Memory B cell (primary cell): ENCODE data around the gene FNBP1L.

Experiments used
- ATAC-seq: fragments of 150-1000 bp; cut with Tn5 transposase; 2 replicates; pipeline ENCODE4 v1.10.0; 2021; ENCODE audit warnings: low read depth, mild to moderate bottlenecking, moderate library complexity
- DNase-seq, 2 donors: peaks; one replicate each; pipeline ENCODE4 v3.0.0; 2022; ENCODE audit warnings: low spot score in 2 of 2
- H3K27ac Mint-ChIP-seq: one replicate; pipeline ENCODE4 v1.8.0; 2022; ENCODE audit warnings: mild to moderate bottlenecking, moderate library complexity, mixed read lengths
- H3K27me3 Mint-ChIP-seq: one replicate; pipeline ENCODE4 v1.8.0; 2022; ENCODE audit warnings: mixed read lengths
- H3K36me3 Mint-ChIP-seq: one replicate; pipeline ENCODE4 v1.8.0; 2022; ENCODE audit warnings: mild to moderate bottlenecking, mixed read lengths
- H3K4me1 Mint-ChIP-seq: one replicate; pipeline ENCODE4 v1.8.0; 2022; ENCODE audit warnings: mixed read lengths
- H3K4me3 Mint-ChIP-seq: one replicate; pipeline ENCODE4 v1.8.0; 2022; ENCODE audit warnings: mild to moderate bottlenecking, moderate library complexity, mixed read lengths
- H3K9me3 Mint-ChIP-seq: one replicate; pipeline ENCODE4 v1.8.0; 2022; ENCODE audit warnings: mixed read lengths

FNBP1L gene

GRCh38 chr1:93516164-93516563, 68.2 kb downstream of the FNBP1L start:
- Mint-ChIP-seq H3K4me1 (peaks cover 3% of the 10 kb centered on the region), H3K4me3 (no peak overlapping the region), H3K27me3 (no peaks in the 10 kb centered on the region), H3K36me3 (peaks cover 2% of the 10 kb centered on the region), H3K9me3 (no peaks in the 10 kb centered on the region), H3K27ac (no peak overlapping the region)
- no peak for DNase-seq
- no peak for ATAC-seq

DNA sequence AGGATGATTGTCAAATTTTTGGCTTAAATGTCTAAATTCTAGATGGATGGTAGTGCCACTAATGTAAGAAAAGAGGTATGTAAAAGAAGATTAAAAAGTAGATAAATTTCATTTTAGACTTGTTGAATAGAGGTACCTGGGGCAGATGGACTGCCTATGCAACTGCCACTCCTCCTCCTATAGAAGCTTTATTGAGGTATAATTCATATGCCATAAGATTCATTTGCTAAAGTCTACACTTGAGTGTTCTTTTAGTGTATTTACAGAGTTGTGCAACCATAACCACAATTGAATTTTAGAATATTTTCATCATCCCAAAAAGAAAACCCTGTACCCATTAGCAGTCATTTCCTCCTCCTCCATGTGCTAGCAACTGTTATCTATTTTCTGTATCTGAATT, 70.6 kb downstream of the FNBP1L start:
- Mint-ChIP-seq H3K4me3 (no peak overlapping the region), H3K9me3 (no peaks in the 10 kb centered on the region), H3K27ac (no peak overlapping the region), H3K4me1 (peaks cover 3% of the 10 kb centered on the region), H3K27me3 (no peaks in the 10 kb centered on the region), H3K36me3 (peaks cover 2% of the 10 kb centered on the region)
- DNase-seq (no peak), ATAC-seq (no peak)

DNA sequence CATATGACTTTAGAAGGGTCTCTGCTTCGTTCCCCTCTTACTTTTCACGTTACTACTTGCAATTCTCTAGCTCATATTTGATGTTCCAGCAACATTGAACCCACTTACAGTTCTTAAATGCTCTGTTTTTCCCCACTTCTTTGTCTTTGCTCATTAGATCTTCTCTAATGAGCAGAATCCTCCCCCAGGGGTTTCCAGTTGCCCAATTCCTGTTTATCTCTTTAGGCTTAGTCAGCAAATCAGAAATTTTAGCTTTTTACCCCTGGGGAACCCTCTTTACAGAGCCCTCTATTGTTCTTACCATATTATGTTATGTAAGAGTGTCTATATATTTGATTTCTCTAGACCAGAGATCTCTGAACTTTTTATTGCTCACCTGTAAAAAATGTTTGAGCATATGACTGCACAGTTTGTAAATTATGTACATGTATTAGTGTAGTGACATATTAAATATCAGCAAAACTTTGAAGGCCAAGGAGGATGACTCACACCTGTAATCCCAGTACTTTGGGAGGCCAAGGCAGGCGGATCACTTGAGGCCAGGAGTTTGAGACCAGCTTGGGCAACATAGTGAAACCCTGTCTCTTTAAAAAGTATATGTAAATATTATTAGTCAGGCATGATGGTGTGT, 71.4 kb downstream of the FNBP1L start:
- no peak for DNase-seq
- no peak for ATAC-seq
- H3K4me3 Mint-ChIP-seq, result no peak overlapping the region

DNA sequence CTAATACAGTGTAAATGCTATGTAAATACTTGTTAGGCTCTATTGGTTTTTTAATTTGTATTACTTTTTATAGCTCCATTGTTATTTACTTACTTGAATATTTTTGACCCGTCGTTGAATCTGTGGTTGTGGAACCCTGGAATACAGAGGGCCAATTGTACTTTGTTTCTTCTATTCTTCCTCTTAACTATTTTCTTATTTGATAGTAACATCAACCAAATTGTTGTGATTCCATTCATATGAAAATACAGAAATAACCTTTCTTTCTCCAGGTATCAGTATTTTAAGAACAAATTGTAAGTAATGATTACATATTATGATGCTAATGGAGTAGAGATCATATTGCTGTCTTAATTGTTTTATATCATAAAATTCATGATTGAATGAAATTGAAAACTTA, 73.7 kb downstream of the FNBP1L start:
- Mint-ChIP-seq H3K36me3 (peaks cover 2% of the 10 kb centered on the region), H3K4me1 (peaks cover 3% of the 10 kb centered on the region), H3K27me3 (no peaks in the 10 kb centered on the region), H3K9me3 (no peaks in the 10 kb centered on the region), H3K27ac (no peak overlapping the region), H3K4me3 (no peak overlapping the region)
- DNase-seq (no peak), ATAC-seq (no peak)

More for the DNA sequence above, 71.4 kb downstream of the FNBP1L start:
- H3K36me3 Mint-ChIP-seq, result peaks cover 2% of the 10 kb centered on the region
- H3K27me3 Mint-ChIP-seq, result no peaks in the 10 kb centered on the region
- H3K4me1 Mint-ChIP-seq, result peaks cover 3% of the 10 kb centered on the region
- H3K9me3 Mint-ChIP-seq, result no peaks in the 10 kb centered on the region
- H3K27ac Mint-ChIP-seq, result no peak overlapping the region

GRCh38 chr1:93522721-93523120, 74.8 kb downstream of the FNBP1L start:
- H3K9me3 Mint-ChIP-seq, result no peaks in the 10 kb centered on the region
- peaks cover 2% of the 10 kb centered on the region for H3K36me3 Mint-ChIP-seq
- no peaks in the 10 kb centered on the region for H3K27me3 Mint-ChIP-seq
- H3K4me1 Mint-ChIP-seq, result no peaks in the 10 kb centered on the region
- DNase-seq (no peak), ATAC-seq (no peak)
- no peak overlapping the region for H3K27ac Mint-ChIP-seq
- no peak overlapping the region for H3K4me3 Mint-ChIP-seq

DNA sequence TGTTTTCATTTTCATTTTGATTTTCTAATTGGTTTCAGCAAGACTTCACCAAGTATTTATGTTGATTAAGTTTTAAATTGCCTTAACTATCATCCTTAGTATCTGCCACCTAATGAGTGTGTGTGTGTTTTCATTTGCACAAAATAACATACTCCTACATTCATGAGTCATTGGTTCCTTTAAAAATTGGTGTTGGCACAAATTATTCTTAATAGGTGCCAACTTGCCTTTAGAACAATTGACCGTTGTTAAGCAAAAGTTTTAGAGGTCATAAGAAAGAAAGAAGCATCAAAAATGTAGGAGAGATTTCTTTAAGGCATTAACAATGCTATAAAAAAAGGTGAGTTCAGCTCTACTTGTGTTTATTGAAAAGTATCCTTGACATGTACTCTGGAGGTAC, 77.5 kb downstream of the FNBP1L start:
- Mint-ChIP-seq H3K9me3 (no peaks in the 10 kb centered on the region), H3K4me3 (no peak overlapping the region), H3K27me3 (no peaks in the 10 kb centered on the region), H3K36me3 (peaks cover 6% of the 10 kb centered on the region), H3K4me1 (peaks cover 6% of the 10 kb centered on the region), H3K27ac (no peak overlapping the region)
- no peak for ATAC-seq
- DNase-seq, result no peak

DNA sequence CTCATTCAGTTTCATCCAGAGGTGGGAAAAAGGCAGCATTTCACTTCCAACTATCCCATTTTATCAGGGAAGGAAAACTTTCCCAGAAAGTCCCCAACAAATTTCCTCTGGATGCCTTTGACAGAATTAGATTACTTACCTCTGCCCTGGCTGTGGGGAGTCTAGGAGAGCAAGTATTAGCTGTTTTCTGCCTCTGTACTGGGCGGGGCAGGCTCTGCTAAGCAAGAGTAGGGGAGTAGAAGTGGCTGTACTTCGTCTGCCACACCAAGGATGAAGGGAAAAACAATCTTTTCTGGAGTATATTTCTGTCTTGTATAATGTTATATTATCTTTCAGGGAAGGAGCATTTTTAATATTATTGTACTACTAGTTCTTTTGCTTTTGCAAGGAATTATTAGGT, 78.5 kb downstream of the FNBP1L start:
- no peak for DNase-seq
- H3K4me3 Mint-ChIP-seq, result no peak overlapping the region
- ATAC-seq, result no peak
- peaks cover 5% of the 10 kb centered on the region for H3K36me3 Mint-ChIP-seq
- no peaks in the 10 kb centered on the region for H3K9me3 Mint-ChIP-seq
- peaks cover 6% of the 10 kb centered on the region for H3K4me1 Mint-ChIP-seq
- no peaks in the 10 kb centered on the region for H3K27me3 Mint-ChIP-seq
- no peak overlapping the region for H3K27ac Mint-ChIP-seq

GRCh38 chr1:93528412-93528811, 80.5 kb downstream of the FNBP1L start:
- H3K9me3 Mint-ChIP-seq, result no peaks in the 10 kb centered on the region
- peaks cover 6% of the 10 kb centered on the region for H3K4me1 Mint-ChIP-seq
- DNase-seq, result no peak
- H3K36me3 Mint-ChIP-seq, result peaks cover 5% of the 10 kb centered on the region
- peak; percentile 64 for ATAC-seq
- no peak overlapping the region for H3K4me3 Mint-ChIP-seq
- H3K27ac Mint-ChIP-seq, result no peak overlapping the region
- H3K27me3 Mint-ChIP-seq, result no peaks in the 10 kb centered on the region

GRCh38 chr1:93531193-93531592, 83.3 kb downstream of the FNBP1L start:
- Mint-ChIP-seq H3K27me3 (no peaks in the 10 kb centered on the region), H3K36me3 (peaks cover 9% of the 10 kb centered on the region), H3K4me3 (no peak overlapping the region), H3K9me3 (no peaks in the 10 kb centered on the region), H3K27ac (peak overlapping the region; percentile 17), H3K4me1 (peaks cover 6% of the 10 kb centered on the region)
- DNase-seq, result no peak
- no peak for ATAC-seq

GRCh38 chr1:93532780-93533378, 85.0 kb downstream of the FNBP1L start:
- Mint-ChIP-seq H3K27ac (no peak overlapping the region), H3K4me3 (no peak overlapping the region), H3K4me1 (peaks cover 6% of the 10 kb centered on the region), H3K27me3 (no peaks in the 10 kb centered on the region), H3K9me3 (no peaks in the 10 kb centered on the region), H3K36me3 (peaks cover 9% of the 10 kb centered on the region)
- no peak for ATAC-seq
- no peak for DNase-seq

GRCh38 chr1:93533677-93534076, 85.8 kb downstream of the FNBP1L start:
- Mint-ChIP-seq H3K27me3 (no peaks in the 10 kb centered on the region), H3K4me1 (no peaks in the 10 kb centered on the region), H3K4me3 (no peak overlapping the region), H3K27ac (no peak overlapping the region), H3K36me3 (peaks cover 7% of the 10 kb centered on the region), H3K9me3 (no peaks in the 10 kb centered on the region)
- DNase-seq, result no peak
- no peak for ATAC-seq

DNA sequence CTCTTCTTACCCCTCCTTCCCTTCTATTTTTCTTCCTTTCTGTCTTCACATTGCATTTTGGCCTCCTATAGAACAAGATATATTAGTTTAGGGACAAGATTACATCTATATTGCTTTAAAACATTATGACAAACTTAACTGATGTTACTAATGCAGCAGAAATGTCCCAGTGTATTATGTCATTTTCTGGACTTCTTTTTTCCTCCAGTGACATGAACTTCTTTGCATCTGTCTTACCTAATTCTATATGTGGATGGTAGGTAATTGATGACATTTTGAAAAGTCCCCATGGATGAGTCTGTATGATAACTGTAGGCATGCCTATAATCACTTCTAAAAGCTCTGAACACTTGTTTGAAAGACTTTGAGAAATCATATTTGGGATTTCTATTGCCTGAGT, 89.5 kb downstream of the FNBP1L start:
- ATAC-seq, result no peak
- peaks cover 3% of the 10 kb centered on the region for H3K36me3 Mint-ChIP-seq
- H3K4me1 Mint-ChIP-seq, result no peaks in the 10 kb centered on the region
- H3K9me3 Mint-ChIP-seq, result no peaks in the 10 kb centered on the region
- no peak overlapping the region for H3K4me3 Mint-ChIP-seq
- DNase-seq, result no peak
- no peak overlapping the region for H3K27ac Mint-ChIP-seq
- H3K27me3 Mint-ChIP-seq, result no peaks in the 10 kb centered on the region

DNA sequence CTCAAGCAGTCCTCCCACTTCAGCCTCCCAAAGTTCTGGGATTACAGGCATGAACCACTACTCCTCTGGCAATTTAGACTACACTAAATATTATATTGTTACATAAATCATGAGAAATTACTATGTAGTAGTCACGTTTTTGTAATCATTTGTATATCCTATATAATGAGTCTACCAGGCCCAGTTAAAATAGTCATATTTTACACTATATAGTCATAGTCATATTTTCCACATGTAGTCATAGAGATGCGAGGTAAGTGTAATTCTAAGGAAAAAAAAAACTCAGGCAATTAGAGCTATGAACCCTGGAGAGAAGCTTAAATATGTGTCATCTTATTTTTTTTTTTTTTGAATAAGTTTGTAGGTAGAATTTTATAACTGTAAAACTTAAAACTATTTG, 90.0 kb downstream of the FNBP1L start:
- Mint-ChIP-seq H3K4me1 (no peaks in the 10 kb centered on the region), H3K9me3 (no peaks in the 10 kb centered on the region), H3K4me3 (no peak overlapping the region), H3K36me3 (peaks cover 3% of the 10 kb centered on the region), H3K27ac (no peak overlapping the region), H3K27me3 (no peaks in the 10 kb centered on the region)
- DNase-seq (no peak), ATAC-seq (no peak)

DNA sequence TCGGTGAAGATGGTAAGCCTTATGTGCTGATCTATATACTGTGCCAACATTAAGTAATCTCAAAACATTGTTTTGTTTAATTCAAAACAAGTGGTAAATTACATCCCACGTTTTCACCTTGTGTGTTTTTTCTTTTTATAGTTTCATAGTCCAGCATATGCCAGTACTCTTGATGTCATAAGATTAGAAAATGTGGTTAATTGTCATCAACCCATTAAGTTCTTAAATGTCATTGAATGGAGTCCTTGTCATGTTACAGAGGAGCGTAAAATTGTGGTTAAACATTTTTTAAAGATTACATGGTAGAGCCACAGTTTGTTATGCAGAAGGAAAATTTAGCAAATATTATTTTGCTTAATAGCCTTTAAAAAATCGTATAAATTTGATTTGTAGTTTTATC, 93.1 kb downstream of the FNBP1L start:
- peaks cover 2% of the 10 kb centered on the region for H3K36me3 Mint-ChIP-seq
- ATAC-seq (no peak), DNase-seq (no peak)
- no peaks in the 10 kb centered on the region for H3K4me1 Mint-ChIP-seq
- no peak overlapping the region for H3K4me3 Mint-ChIP-seq
- no peaks in the 10 kb centered on the region for H3K27me3 Mint-ChIP-seq
- H3K9me3 Mint-ChIP-seq, result no peaks in the 10 kb centered on the region
- no peak overlapping the region for H3K27ac Mint-ChIP-seq

- H3K36me3 Mint-ChIP-seq, result peaks cover 7% of the 10 kb centered on the region
- no peak for ATAC-seq
- H3K4me3 Mint-ChIP-seq, result no peak overlapping the region
- no peaks in the 10 kb centered on the region for H3K9me3 Mint-ChIP-seq
- H3K4me1 Mint-ChIP-seq, result no peaks in the 10 kb centered on the region
- H3K27ac Mint-ChIP-seq, result no peak overlapping the region
- no peak for DNase-seq
- no peaks in the 10 kb centered on the region for H3K27me3 Mint-ChIP-seq
Observed at GRCh38 chr1:93542398-93542797, 94.5 kb downstream of the FNBP1L start.
